ENCODE results near the gene CRIP1.

- no peak for TF ChIP-seq CTCF (IDR thresholded peaks at IDR 0.05; ENCODE audit: low read depth, low read length)
- no peak for TF ChIP-seq EZH2phosphoT487 (IDR thresholded peaks at IDR 0.05; ENCODE audit: low read depth)
These were observed 43.8 kb downstream of the CRIP1 start for GRCh38 chr14:105530285-105531087.

Data from OCI-LY3 (cell line).